ENCODE results near the gene AGMO.

- TF ChIP-seq, protein P1, sequence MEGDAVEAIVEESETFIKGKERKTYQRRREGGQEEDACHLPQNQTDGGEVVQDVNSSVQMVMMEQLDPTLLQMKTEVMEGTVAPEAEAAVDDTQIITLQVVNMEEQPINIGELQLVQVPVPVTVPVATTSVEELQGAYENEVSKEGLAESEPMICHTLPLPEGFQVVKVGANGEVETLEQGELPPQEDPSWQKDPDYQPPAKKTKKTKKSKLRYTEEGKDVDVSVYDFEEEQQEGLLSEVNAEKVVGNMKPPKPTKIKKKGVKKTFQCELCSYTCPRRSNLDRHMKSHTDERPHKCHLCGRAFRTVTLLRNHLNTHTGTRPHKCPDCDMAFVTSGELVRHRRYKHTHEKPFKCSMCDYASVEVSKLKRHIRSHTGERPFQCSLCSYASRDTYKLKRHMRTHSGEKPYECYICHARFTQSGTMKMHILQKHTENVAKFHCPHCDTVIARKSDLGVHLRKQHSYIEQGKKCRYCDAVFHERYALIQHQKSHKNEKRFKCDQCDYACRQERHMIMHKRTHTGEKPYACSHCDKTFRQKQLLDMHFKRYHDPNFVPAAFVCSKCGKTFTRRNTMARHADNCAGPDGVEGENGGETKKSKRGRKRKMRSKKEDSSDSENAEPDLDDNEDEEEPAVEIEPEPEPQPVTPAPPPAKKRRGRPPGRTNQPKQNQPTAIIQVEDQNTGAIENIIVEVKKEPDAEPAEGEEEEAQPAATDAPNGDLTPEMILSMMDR (IDR thresholded peaks at IDR 0.05; ENCODE audit: low read depth, low read length, poor library complexity, severe bottlenecking): no peak
- no peak for TF ChIP-seq EZH2phosphoT487 (IDR thresholded peaks at IDR 0.05; ENCODE audit: borderline replicate concordance, low read length)
Measured at GRCh38 chr7:15313361-15313760, 248.5 kb downstream of the AGMO start.
